Measurements from ENCODE around the gene KLHDC8B. TPM values are rescaled to one million over a fixed set of nuclear protein-coding genes. Genes with fewer than 3 reads are reported as not detected.
A peak's percentile ranks its signal among the peaks of the same experiment; 100 is the strongest.

Gene KLHDC8B
- total RNA-seq (2014; rRNA removed; shearing (Covaris generic); ENCODE audit: low replicate concordance), result 8.4 and 16.5 TPM in 2 replicates

DNA sequence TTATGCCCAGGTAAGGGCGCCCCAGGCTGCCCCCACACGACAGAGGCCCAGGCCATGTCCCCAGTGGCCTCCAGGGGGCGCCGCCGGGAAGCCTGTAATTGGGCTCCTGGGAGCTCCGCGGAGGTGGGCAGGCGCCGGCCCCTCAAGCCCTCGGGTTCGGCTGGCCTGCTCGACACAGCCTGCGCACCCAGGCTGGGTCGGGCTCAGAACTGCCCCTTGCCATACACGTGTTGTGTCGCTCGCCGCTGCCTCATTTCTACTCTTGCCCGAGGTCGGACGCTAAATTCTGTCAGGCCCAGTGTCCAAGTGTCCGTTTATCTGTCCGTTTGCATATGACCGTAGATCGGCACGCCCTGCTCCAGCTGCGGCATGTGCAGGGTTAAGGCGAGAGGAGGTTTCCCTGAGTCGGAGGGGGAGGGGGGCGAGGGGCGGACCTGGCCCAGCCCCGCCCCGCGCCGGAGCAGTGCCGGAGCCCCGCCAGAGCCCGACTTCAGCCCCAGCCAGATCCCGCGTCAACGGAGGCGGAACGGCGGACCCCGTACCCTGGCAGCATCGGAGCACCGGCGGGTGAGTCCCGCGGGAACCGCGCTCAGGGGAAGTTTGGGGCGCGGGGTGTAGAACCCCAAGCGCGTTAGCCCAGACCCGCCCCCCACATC lies at the start of gene KLHDC8B:
KLHDC8B (plus strand) TSS at position 480 of the 656 bp plus-strand sequence. CDS start 1,172 bp downstream, outside the sequence.
- H3K9me2 ChIP-seq (replicated peaks; ENCODE audit: insufficient read depth, low read length), result no peaks in the 10 kb centered on the region
- no peaks in the 10 kb centered on the region for H3K79me2 ChIP-seq (ENCODE audit: low read length)
- no peaks in the 10 kb centered on the region for H4K20me1 ChIP-seq (ENCODE audit: insufficient read depth, low read depth, low read length)
- peak within 1 kb of the TSS; percentile 69 for H3K4me3 ChIP-seq (ENCODE audit: low read length)
- peaks cover 12% of the 10 kb centered on the region for H3K4me1 ChIP-seq (ENCODE audit: low read length)
- peak; percentile 93 for DNase-seq
- H3K36me3 ChIP-seq (ENCODE audit: insufficient read depth, low read length), result no peaks in the 10 kb centered on the region
- H3K9ac ChIP-seq (ENCODE audit: low read length), result peak within 1 kb of the TSS; percentile 78
- H2AFZ ChIP-seq (ENCODE audit: low read length), result peak within 1 kb of the TSS; percentile 91
- H3K4me2 ChIP-seq (ENCODE audit: low read depth, low read length, poor library complexity, severe bottlenecking), result peak within 1 kb of the TSS; percentile 97
- peaks cover 4% of the 10 kb centered on the region; the same call in 1 of the 2 replicates for H3K9me3 ChIP-seq (ENCODE audit: low read length)
- H3K27ac ChIP-seq (ENCODE audit: low read length), result no peak within 1 kb of the TSS
- no peaks in the 10 kb centered on the region for H3K27me3 ChIP-seq (ENCODE audit: low read length)

DNA sequence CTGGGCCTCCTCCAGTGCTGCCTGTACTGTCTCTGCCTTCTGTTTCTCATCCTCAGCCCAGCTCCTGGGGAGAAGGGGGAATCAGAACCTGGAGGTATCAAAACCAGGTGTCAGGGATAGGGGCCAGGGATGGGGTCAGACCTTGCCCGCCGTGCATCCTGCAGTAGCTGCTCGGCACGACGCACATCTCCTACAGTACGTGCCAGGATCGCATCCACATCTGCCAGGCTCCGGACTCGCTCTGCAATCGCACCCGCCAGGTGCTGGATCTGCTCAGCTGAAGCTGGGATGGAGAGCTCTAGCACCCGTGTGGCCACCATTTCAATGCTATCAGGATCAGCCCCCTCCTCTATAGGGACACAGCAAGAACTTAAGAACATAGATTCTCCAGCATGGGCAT lies 49.4 kb upstream of the KLHDC8B start:
- Histone ChIP-seq H3K4me3 (ENCODE audit: low read length) (no peak overlapping the region), H3K27me3 (ENCODE audit: low read length) (no peaks in the 10 kb centered on the region), H3K36me3 (ENCODE audit: insufficient read depth, low read length) (peaks cover 16% of the 10 kb centered on the region), H3K4me2 (ENCODE audit: low read depth, low read length, poor library complexity, severe bottlenecking) (no peak overlapping the region), H3K9ac (ENCODE audit: low read length) (no peak overlapping the region), H3K9me3 (ENCODE audit: low read length) (no peaks in the 10 kb centered on the region), H3K79me2 (ENCODE audit: low read length) (peaks cover 24% of the 10 kb centered on the region), H3K27ac (ENCODE audit: low read length) (no peak overlapping the region), H3K4me1 (ENCODE audit: low read length) (peaks cover 22% of the 10 kb centered on the region), H3K9me2 (replicated peaks; ENCODE audit: insufficient read depth, low read length) (no peaks in the 10 kb centered on the region), H2AFZ (ENCODE audit: low read length) (no peak overlapping the region), H4K20me1 (ENCODE audit: insufficient read depth, low read depth, low read length) (peaks cover 5% of the 10 kb centered on the region; the same call in 1 of the 2 replicates)
- DNase-seq, result no peak

DNA sequence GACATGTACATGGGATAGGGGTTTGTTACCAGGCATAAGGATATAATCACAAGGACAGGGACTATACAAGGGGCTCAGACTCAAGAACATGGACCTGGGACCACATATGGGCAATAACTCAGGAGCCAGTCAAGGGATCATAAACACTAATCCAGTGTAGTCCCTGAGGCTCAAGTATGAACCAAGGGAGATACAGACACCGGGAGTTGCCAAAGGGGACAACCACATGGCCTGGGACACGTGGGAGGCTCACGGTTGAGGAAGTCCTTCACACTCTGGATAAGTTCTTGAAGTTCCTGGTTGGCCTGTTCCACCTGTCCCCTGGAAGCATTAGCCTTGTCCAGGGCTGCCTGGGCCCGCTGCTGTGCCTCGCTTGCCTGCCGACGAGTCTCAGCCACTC lies 48.9 kb upstream of the KLHDC8B start:
- Histone ChIP-seq H3K36me3 (ENCODE audit: insufficient read depth, low read length) (peaks cover 12% of the 10 kb centered on the region; the same call in 1 of the 2 replicates), H3K27me3 (ENCODE audit: low read length) (no peaks in the 10 kb centered on the region)

DNA sequence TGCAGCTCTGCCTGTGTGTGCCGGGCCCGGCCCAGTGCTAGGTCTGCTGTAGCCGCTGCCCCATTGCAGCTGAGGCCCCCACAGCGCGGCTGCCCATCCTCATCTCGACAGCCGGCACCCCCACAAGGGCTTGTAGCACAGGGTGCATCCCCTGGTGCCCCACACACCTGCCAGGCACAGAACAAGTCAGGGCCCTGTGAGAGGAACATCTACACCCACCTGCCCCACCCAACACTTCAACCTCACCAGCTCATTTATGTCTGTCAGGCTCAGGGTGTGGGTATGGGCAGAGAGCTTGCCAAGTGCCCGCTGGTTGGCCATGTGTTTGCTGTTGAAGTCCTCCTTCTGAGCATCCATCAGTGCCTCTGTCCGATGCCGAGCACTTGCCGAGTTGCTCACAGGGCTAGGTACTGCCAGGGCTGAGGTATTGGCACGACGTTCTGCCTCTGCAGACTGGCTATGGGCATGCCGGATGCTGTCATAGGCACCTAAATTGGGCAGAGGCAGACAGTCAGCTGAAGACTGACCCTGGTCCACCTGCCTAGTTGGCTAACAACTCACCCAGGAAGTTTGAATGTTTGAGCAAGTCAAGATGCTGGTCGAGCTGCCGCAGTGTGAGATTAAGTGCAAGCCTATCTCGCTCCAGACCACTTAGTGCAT lies 48.4 kb upstream of the KLHDC8B start:
- no peak overlapping the region for H3K27ac ChIP-seq (ENCODE audit: low read length)
- H3K27me3 ChIP-seq (ENCODE audit: low read length), result no peaks in the 10 kb centered on the region
- H3K9me3 ChIP-seq (ENCODE audit: low read length), result no peaks in the 10 kb centered on the region
- DNase-seq, result no peak
- H3K4me2 ChIP-seq (ENCODE audit: low read depth, low read length, poor library complexity, severe bottlenecking), result no peak overlapping the region
- no peak overlapping the region for H2AFZ ChIP-seq (ENCODE audit: low read length)
- H3K9ac ChIP-seq (ENCODE audit: low read length), result no peak overlapping the region
- peaks cover 19% of the 10 kb centered on the region for H3K79me2 ChIP-seq (ENCODE audit: low read length)
- H3K4me3 ChIP-seq (ENCODE audit: low read length), result no peak overlapping the region
- peaks cover 22% of the 10 kb centered on the region for H3K4me1 ChIP-seq (ENCODE audit: low read length)
- H3K9me2 ChIP-seq (replicated peaks; ENCODE audit: insufficient read depth, low read length), result no peaks in the 10 kb centered on the region
- peaks cover 5% of the 10 kb centered on the region; the same call in 1 of the 2 replicates for H4K20me1 ChIP-seq (ENCODE audit: insufficient read depth, low read depth, low read length)
- H3K36me3 ChIP-seq (ENCODE audit: insufficient read depth, low read length), result peaks cover 6% of the 10 kb centered on the region; the same call in 1 of the 2 replicates

More for the DNA sequence above, 48.9 kb upstream of the KLHDC8B start:
- DNase-seq, result no peak
- no peak overlapping the region for H2AFZ ChIP-seq (ENCODE audit: low read length)
- no peaks in the 10 kb centered on the region for H3K9me2 ChIP-seq (replicated peaks; ENCODE audit: insufficient read depth, low read length)
- H3K4me2 ChIP-seq (ENCODE audit: low read depth, low read length, poor library complexity, severe bottlenecking), result no peak overlapping the region
- peaks cover 5% of the 10 kb centered on the region; the same call in 1 of the 2 replicates for H4K20me1 ChIP-seq (ENCODE audit: insufficient read depth, low read depth, low read length)
- no peaks in the 10 kb centered on the region for H3K9me3 ChIP-seq (ENCODE audit: low read length)
- no peak overlapping the region for H3K9ac ChIP-seq (ENCODE audit: low read length)
- H3K4me3 ChIP-seq (ENCODE audit: low read length), result no peak overlapping the region
- H3K27ac ChIP-seq (ENCODE audit: low read length), result no peak overlapping the region
- H3K79me2 ChIP-seq (ENCODE audit: low read length), result peaks cover 24% of the 10 kb centered on the region
- peaks cover 22% of the 10 kb centered on the region for H3K4me1 ChIP-seq (ENCODE audit: low read length)

DNA sequence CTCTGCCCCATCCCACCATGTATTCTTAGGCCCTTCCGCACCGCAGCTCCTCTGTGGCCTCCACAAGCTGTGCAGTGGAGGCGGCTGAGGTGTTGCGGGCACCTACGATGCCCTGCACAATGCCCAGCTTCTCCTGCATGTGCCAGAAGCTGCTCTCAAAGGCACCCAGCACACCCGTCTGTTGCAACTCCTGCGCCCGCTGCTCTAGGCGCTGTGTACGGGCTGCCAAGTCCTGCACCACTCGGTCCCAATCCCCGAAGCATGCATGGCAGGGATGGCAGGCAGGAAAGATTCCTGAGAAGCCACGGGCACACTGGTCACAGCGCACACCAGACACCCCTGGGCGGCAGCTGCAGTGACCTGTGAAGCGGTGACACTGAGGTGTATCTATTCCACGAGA lies 47.7 kb upstream of the KLHDC8B start:
- no peak overlapping the region for H3K4me3 ChIP-seq (ENCODE audit: low read length)
- no peak overlapping the region for H3K9ac ChIP-seq (ENCODE audit: low read length)
- H3K4me1 ChIP-seq (ENCODE audit: low read length), result peaks cover 21% of the 10 kb centered on the region

DNA sequence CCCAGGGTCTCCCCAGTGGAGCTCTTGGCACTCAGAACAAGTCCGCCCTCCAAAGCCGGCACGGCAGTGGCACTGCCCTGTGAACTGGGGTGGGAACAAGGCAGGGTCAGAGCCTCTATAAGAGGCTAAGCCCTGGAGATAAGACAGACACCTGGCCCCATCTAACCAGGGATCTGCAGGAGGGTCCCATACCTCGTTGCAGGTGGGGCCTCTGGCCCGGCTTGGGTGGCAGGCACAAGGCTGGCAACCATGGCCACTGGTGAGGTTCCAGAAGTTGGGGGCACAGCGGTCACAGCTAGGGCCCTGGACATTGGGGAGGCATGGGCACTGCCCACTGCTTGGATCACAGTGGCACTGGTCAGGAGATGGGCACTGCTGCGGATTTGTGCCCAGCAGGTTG lies 47.2 kb upstream of the KLHDC8B start:
- no peaks in the 10 kb centered on the region for H3K27me3 ChIP-seq (ENCODE audit: low read length)
- no peaks in the 10 kb centered on the region for H3K9me3 ChIP-seq (ENCODE audit: low read length)
- H3K4me1 ChIP-seq (ENCODE audit: low read length), result peaks cover 16% of the 10 kb centered on the region
- peaks cover 11% of the 10 kb centered on the region for H3K79me2 ChIP-seq (ENCODE audit: low read length)
- H3K27ac ChIP-seq (ENCODE audit: low read length), result no peak overlapping the region
- H3K4me3 ChIP-seq (ENCODE audit: low read length), result no peak overlapping the region
- DNase-seq, result no peak
- no peaks in the 10 kb centered on the region for H3K9me2 ChIP-seq (replicated peaks; ENCODE audit: insufficient read depth, low read length)
- no peak overlapping the region for H3K4me2 ChIP-seq (ENCODE audit: low read depth, low read length, poor library complexity, severe bottlenecking)
- H2AFZ ChIP-seq (ENCODE audit: low read length), result no peak overlapping the region
- no peaks in the 10 kb centered on the region for H3K36me3 ChIP-seq (ENCODE audit: insufficient read depth, low read length)
- no peak overlapping the region for H3K9ac ChIP-seq (ENCODE audit: low read length)
- peaks cover 5% of the 10 kb centered on the region; the same call in 1 of the 2 replicates for H4K20me1 ChIP-seq (ENCODE audit: insufficient read depth, low read depth, low read length)

More for the DNA sequence above, 47.7 kb upstream of the KLHDC8B start:
- H3K79me2 ChIP-seq (ENCODE audit: low read length), result peaks cover 16% of the 10 kb centered on the region
- no peaks in the 10 kb centered on the region for H3K9me3 ChIP-seq (ENCODE audit: low read length)
- peaks cover 3% of the 10 kb centered on the region; the same call in 1 of the 2 replicates for H3K36me3 ChIP-seq (ENCODE audit: insufficient read depth, low read length)
- H3K4me2 ChIP-seq (ENCODE audit: low read depth, low read length, poor library complexity, severe bottlenecking), result no peak overlapping the region
- no peaks in the 10 kb centered on the region for H3K27me3 ChIP-seq (ENCODE audit: low read length)
- DNase-seq, result no peak
- no peaks in the 10 kb centered on the region for H3K9me2 ChIP-seq (replicated peaks; ENCODE audit: insufficient read depth, low read length)
- H2AFZ ChIP-seq (ENCODE audit: low read length), result no peak overlapping the region
- peaks cover 5% of the 10 kb centered on the region; the same call in 1 of the 2 replicates for H4K20me1 ChIP-seq (ENCODE audit: insufficient read depth, low read depth, low read length)
- no peak overlapping the region for H3K27ac ChIP-seq (ENCODE audit: low read length)

DNA sequence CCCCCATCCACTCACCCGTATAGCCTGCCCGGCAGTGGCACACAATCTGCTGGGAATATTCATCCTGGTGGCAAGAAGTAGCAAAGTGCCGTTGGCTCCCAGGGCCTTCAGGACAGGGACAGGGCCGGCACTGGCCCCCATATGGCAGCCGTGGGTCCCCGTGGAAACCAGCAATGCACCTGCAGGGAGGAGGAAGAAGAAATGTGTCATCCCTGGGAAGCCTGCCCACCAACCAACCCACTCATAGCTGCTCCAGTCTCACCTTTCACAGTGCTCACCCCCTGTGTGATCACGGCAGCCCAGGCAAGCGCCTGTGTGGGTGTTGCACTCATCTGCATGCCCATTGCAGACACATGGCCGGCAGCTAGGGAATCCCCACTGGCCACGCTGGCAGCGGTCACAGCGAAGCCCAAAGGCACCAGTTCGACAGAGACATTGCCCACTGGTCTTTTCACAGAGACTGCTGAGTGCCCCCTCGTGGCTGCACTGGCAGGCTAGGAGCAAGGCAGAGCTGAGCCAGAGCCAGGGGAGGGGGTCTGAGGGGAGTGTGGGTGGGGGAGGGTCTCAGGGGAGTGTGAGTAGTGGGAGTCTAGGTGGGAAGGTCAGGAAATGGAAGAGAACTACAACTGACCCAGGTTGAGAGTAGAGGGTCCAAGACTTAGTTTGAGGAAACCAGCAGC lies 46.3 kb upstream of the KLHDC8B start:
- peak; percentile 67 for DNase-seq
- no peaks in the 10 kb centered on the region for H3K9me2 ChIP-seq (replicated peaks; ENCODE audit: insufficient read depth, low read length)
- H3K36me3 ChIP-seq (ENCODE audit: insufficient read depth, low read length), result no peaks in the 10 kb centered on the region
- no peak overlapping the region for H3K4me3 ChIP-seq (ENCODE audit: low read length)
- no peak overlapping the region for H3K27ac ChIP-seq (ENCODE audit: low read length)
- H3K27me3 ChIP-seq (ENCODE audit: low read length), result no peaks in the 10 kb centered on the region
- no peaks in the 10 kb centered on the region for H4K20me1 ChIP-seq (ENCODE audit: insufficient read depth, low read depth, low read length)
- H2AFZ ChIP-seq (ENCODE audit: low read length), result 0 out of 2 replicates have a peak overlapping the region, but pooled peaks have one; percentile 42
- H3K4me2 ChIP-seq (ENCODE audit: low read depth, low read length, poor library complexity, severe bottlenecking), result no peak overlapping the region
- peaks cover 9% of the 10 kb centered on the region for H3K4me1 ChIP-seq (ENCODE audit: low read length)
- H3K79me2 ChIP-seq (ENCODE audit: low read length), result peaks cover 2% of the 10 kb centered on the region
- no peak overlapping the region for H3K9ac ChIP-seq (ENCODE audit: low read length)
- H3K9me3 ChIP-seq (ENCODE audit: low read length), result no peaks in the 10 kb centered on the region

DNA sequence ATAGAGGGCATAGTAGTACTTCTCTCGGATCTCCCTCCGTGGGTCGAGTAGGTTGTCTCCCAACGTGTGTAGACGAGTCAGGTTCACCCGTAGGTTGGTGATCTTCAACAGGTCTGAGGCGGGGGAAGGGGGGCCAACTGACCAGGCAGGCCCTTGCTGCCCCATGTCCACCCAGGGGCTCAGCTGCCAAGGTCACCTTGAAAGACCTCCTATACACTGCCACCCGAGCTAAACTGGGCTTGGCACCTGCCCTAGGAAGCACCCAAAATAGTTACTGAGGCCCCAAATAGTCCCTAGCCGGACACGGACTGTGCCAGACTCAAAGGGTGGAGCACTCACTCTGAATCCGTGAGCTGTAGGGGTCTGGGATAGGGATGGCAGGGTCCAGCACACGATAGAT lies 40.4 kb upstream of the KLHDC8B start:
- no peak overlapping the region for H3K4me3 ChIP-seq (ENCODE audit: low read length)
- H3K9ac ChIP-seq (ENCODE audit: low read length), result no peak overlapping the region
- H2AFZ ChIP-seq (ENCODE audit: low read length), result no peak overlapping the region
- no peaks in the 10 kb centered on the region for H3K27me3 ChIP-seq (ENCODE audit: low read length)
- H3K9me2 ChIP-seq (replicated peaks; ENCODE audit: insufficient read depth, low read length), result no peaks in the 10 kb centered on the region
- no peaks in the 10 kb centered on the region for H4K20me1 ChIP-seq (ENCODE audit: insufficient read depth, low read depth, low read length)
- H3K4me2 ChIP-seq (ENCODE audit: low read depth, low read length, poor library complexity, severe bottlenecking), result no peak overlapping the region
- no peak overlapping the region for H3K27ac ChIP-seq (ENCODE audit: low read length)
- DNase-seq, result no peak
- H3K36me3 ChIP-seq (ENCODE audit: insufficient read depth, low read length), result no peaks in the 10 kb centered on the region
- H3K9me3 ChIP-seq (ENCODE audit: low read length), result no peaks in the 10 kb centered on the region
- no peaks in the 10 kb centered on the region for H3K4me1 ChIP-seq (ENCODE audit: low read length)
- H3K79me2 ChIP-seq (ENCODE audit: low read length), result no peaks in the 10 kb centered on the region
